ENCODE data around the gene SEMA3G. TPM values are rescaled to one million over a fixed set of nuclear protein-coding genes. Genes with fewer than 3 reads are reported as not detected.

SEMA3G gene
- total RNA-seq, 2 experiments from 2014 or later: 0.08 to 0.19 TPM

DNA sequence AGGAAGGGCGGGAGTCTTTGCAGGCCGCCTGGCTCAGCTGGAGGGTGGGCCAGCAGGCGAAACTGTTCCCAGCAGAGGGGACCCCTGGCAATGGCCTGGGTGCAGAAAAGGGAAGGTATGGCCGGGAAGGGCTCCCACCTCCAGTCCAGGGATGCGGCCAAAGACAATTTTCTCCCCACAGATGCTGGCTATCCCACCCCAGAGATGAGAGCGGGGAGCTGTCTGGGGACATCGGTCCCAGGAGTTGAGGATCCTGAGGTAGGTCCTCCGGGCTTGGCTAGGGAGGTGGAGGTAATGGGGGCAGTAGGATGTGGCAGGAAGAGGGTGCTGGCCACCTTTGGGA is 1.7 kb downstream of the SEMA3G start:
- ChIA-PET CTCF (interaction anchor here (2.0 kb wide), 1 partner anchor 15 kb away, joined by 6 read pairs; no protein-coding TSS in a partner anchor), POLR2A (no interaction called here)

DNA sequence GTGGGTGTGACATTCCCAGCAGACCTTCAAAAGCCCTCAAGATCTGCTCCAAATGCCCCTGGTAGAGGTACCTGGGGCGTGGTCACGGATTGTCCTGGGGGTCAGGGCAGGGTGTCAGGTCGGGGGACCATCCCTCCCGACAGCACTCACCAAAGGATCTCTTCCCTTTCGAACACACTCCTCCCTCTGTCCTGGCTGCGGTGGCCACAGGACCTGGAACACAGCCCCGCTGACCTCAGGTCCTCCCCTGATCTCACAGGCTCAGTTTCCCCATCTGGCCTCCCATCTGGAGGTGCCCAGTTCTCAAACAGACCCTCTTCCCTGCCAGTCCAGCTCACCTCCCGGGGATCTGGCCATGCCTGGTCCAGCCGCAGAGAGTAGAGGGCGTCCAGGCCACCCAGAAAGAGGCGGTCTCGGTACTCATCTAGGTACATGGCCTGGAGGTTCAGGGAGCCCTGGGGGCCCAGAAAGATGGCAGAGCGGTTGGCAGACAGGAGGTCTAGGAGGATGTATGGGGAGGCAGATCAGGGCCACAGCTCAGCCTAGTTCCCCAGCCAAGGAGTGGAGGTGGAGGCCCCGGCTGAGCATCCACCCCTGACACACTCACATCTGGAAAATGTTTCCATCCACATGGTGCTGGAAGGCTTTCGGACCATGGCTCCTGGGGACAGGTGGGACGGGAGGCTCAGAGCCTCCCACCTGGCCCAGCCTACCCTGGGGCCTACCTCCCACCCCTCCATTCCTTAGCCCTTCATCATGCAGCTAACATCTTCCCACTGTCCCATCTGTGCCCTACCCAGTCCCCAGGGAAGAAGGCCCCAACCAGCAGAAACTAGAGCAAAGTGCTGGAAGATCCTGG is 2.3 kb downstream of the SEMA3G start:
- ChIA-PET CTCF (interaction anchor here (2.0 kb wide), 1 partner anchor 14 kb away, joined by 6 read pairs; no protein-coding TSS in a partner anchor), POLR2A (no interaction called here)

DNA sequence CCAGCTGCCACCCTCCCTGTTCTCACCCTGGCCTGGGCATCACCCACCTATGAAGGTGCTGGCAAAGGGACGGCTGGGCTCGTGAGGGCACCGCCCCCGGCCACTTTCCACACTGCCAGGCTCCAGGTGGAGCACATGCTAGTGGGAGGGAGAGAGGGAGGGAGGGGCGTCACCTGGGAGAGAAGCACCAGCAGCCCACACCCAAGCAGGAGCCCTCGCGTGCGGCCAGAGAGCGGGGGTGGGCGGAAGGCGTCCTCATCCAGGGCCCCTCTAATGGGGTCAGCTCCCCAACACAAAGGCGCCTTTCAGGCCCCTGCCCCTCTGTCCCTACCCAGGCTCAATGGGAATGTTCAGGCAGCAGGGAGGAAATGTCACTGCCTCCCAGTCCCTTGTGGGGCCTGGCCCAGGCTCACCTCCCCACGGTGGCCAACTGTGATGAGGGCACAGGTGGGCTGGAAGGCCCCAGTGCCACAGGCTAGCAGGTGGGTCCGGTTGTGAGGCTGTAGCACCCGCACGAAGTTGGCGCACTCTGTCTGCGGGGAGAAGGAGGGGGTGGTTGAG is 3.1 kb downstream of the SEMA3G start:
- POLR2A ChIA-PET: no interaction called here

DNA sequence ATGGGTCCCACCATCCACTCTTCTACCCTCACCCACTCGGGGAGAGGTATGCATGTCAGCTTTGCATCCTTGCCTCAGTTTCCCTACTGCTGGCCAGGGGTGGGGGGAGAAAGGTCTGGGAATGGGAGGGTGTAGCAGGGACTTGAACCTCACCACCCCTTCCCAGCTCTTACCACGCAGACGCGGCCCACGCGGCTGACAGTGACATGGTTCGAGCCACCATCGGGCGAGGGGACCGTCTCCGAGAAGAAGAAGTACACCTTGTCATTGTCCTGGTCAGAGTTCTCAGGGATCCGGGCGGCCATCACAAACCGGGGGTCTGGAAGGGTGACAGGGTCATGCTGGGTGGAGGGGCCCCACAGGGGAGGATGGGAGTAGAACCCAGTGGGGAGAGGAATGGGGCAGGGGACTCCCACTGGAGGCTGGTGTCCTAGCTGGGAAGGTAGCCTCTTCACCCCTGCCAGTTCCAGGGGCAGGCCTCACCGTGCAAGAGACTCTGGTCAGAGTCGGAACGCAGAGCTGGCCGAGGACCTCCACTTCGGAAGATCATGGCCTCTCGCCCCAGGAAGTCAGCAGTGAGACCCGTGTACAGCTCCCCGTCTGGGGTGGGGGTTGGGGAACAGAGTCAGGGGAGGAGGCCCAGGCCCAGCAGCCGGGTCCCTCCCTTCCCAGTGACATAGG is 3.7 kb downstream of the SEMA3G start:
- POLR2A ChIA-PET: no interaction called here
- CTCF ChIA-PET: no interaction called here

More for the DNA sequence above, 3.1 kb downstream of the SEMA3G start:
- CTCF ChIA-PET: interaction anchor here (2.0 kb wide), 1 partner anchor 14 kb away, joined by 6 read pairs; no protein-coding TSS in a partner anchor

DNA sequence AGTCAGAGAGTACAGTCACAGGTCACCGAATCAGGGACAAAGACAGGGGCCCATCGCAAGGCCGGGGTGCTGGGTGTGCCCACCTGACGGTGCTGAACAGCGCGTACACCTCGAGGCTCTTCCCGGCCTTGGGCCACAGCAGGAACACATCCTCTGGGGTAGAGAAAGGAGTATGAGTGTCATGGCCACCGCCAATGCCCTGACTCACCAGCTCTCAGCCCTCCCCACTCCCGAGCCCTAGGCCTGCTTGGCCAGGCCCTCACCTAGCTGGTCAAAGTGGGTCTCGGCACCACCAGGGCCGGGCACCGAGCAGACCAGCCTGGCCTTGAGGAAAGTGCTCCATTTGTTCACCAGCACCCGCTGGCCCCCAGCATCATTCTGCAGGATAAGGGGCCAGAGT is 4.2 kb downstream of the SEMA3G start:
- CTCF ChIA-PET: no interaction called here
- POLR2A ChIA-PET: no interaction called here

DNA sequence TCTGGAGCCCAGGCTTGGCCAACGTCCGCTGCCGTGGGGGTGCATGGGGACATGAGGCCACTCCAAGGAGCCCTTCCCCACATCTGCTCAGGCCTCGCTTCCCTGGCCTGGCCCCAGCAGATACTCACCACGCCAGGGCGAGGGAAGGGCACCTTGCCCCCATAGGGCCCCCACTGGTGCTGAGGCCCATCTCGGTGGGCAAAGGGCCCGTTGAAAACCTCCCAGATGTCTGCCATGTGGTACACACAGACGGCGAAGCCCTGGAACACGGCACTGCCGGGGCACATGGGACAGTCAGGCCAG is 4.7 kb downstream of the SEMA3G start:
- CTCF ChIA-PET: no interaction called here
- POLR2A ChIA-PET: no interaction called here

DNA sequence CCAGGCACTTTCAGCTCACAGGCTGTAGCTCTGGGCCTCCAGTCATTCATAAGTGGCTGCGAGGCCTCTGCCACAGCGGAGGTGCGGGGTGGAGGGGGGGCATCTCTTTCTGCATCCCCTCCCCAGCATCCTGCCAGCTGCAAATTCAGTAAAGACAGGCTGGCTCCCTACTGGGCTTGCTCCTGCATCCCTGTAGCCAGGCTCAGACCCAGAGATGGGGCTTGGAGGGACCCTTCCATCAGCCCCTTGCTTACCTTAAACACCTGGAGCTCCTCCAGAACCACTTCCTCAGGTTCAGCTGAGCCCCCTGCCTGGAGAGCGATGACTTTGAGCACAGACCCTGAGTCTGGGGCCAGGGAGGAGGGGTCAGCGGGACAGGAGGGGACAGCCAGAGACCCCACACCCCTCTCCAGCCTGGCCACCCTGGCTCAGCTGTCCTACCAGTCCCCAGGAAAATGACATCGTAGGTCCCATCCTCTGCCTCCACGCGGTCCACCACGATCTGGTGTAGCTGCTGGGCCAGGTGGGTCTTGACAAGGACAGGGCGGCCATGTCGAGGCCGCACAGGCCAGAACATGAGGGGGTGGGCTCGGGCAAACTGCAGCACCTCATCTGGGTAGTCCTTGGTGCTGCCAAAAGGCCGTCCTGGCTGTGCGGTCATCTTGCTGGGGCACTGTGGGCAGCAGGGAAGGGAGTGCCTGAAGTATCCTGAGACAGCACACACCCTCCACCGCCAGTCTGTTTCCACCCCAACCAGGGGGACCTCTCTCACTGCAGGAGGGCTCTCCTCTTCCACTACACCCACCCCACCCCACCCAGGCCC is 5.3 kb downstream of the SEMA3G start:
- ChIA-PET CTCF (interaction anchor here (0.6 kb wide), 2 partner anchors 21 to 97 kb away, joined by 3 read pairs; no protein-coding TSS in a partner anchor), POLR2A (no interaction called here)

DNA sequence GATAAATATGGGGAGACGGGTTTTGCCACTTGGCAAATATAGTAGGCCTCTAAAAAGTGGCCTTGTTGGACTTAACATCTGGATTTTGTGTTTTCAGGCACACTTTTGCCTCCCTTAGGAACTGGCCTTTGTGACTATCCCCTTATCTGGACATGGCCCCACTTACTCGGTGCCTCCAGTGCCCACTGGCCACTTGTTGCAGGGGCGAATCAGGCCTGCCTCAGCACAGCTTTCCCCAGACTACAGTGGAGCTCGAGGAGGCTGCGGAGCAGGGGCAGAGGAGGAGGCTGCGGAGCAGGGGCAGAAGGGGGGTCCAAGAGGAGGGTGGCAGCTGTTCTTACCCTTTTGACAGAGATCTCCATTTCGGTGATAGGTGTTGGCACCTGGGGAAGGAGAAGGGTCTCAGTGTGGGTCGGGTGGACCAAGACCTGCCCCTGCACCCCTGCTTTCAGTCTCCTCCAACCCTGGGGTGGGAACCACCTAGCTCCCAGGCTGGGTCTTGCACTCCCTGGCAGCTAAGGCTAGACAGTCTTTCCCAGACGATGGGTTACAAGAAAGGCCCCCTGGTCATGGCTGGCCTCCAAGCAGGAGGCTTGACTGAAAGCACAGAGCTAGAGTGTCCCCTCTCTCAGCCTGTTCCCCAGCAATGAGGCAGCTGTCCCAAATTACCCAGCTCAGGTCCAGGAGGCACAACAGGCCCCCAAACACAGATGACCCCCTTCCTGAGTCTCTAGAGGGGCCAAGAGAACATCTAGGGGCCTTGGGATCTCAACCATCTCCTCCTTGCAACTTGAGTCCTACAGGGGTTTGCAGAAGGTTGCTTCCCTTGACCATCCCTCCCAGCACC is 6.1 kb downstream of the SEMA3G start:
- CTCF ChIA-PET: interaction anchor here (0.6 kb wide), 1 partner anchor 22 kb away, joined by 3 read pairs; no protein-coding TSS in a partner anchor
- POLR2A ChIA-PET: no interaction called here

DNA sequence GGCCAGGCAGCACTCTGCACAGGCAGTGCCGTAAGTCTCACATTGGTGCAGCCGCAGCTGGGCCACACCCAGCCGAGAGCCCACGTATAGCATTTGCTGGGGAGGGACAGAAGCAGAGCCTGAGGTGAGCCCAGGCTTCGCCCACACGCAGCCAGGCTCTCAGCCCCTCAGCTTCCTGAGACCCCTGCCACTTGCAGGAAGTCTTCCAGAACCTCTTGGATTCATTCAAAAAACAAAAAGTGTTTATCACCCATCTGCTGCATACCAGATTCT is 6.9 kb downstream of the SEMA3G start:
- CTCF ChIA-PET: no interaction called here
- POLR2A ChIA-PET: no interaction called here

DNA sequence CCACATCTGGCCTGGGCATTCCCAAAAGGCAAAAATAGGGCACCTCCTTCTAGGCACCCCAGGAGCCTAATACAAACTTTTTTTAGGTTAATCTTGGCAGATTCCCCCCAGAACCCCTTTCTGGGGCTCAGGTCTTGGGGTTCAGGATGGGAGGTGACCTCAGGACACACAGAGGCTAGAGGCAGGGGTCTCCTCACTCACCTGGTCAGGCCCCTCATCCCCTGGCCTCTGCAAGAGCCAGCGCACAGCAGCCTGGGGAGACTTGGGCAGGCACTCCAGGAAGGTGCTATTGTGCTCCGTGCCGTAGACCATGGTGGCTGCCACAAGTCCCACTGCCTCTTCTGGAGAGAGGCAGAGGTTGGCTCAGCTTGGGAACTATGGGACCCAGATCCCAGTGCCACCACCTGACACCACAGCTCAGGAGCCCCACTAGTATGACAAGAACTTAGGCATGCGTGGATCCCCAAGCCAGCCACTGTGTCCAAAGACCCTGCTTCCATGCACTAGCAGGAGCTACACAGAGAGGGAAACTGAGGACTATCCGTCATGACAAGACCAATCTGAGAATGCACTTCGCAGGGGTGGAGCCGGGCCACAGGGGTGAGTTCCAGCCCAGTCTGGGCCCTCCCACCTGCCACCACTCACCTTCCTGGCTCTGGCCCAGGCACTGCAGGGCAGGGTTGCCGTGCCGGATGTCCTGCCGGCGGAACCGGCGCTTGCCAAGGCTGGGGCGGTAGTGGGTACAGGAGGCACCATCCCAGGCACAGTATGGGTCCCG is 7.4 kb downstream of the SEMA3G start:
- POLR2A ChIA-PET: no interaction called here
- CTCF ChIA-PET: no interaction called here

DNA sequence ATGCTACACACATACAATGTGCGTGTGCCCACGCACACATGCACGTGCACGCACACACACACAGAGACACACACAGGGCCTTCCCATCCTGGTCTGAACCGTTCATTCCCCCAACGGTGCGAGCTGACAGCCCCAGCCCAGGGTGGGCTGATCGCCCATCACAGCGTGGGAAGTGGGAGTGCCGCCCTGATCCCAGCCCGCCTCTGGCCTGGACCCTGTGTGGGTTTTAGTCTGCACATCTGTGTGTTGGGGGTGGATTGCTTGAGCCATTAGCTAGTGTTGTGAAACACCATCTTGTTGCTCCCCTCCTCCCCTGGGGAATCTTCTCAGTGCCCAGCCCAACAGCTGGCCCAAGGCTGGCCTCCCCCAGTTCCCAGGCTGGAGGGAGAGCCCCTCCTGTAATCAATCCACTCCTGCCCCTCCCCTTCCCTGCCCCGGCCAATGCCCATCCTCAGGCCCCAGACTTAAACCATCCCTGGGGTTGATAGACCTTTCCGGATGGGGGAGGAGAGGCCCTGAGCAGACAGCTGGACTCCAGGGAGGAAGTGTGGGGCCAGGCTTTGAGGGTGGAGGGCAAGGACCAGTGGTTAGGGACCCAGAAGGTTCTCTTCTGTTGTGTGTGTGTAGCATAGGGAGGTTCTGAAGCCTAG is 8.3 kb downstream of the SEMA3G start:
- CTCF ChIA-PET: interaction anchor here (0.6 kb wide), 1 partner anchor 9 kb away, joined by 3 read pairs; no protein-coding TSS in a partner anchor
- POLR2A ChIA-PET: no interaction called here

DNA sequence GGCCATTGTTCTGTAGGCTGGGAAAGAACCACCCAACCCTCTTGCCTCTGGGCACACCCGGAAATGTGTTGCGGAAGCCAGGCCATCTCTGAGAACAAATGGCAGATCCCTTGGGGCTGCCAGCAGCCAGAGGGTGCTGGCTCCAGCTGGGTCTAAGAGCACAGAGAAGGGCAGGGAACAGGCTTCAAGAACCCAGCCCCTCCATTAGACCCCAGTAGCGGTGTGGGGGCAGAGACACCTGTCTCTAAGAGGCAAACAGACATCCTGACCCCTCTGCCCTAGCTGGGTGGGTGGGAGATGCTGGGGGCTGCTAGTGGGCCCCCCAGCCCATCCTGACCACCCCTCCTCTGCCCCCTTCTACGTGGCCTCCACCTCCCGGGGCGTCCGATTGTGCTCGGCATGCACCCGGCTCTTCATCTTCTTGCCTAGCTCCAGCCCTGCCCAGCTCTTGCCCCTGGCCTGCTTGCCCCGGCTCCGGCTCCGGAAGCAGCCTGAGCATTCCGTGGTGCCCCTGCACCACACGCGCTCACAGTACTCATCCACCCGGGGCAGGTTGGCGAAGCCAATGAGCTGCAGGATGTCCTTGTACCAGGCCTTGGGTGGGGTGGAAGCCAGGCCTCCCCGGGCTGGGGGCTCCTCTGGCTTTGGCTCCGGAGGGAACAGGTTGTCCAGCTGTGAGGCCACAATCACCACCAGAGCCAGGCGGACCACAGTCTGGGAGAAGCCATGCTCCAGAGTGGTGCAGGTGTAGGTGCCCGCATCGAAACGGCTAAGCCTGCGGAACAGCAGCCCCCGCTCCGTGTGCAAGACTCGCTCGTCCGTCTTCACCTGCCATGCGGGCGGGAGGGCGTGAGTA is 9.4 kb downstream of the SEMA3G start:
- POLR2A ChIA-PET: no interaction called here
- CTCF ChIA-PET: interaction anchor here (1.6 kb wide), 1 partner anchor 11 kb away, joined by 9 read pairs; the partner anchor contains the start of gene SEMA3G

DNA sequence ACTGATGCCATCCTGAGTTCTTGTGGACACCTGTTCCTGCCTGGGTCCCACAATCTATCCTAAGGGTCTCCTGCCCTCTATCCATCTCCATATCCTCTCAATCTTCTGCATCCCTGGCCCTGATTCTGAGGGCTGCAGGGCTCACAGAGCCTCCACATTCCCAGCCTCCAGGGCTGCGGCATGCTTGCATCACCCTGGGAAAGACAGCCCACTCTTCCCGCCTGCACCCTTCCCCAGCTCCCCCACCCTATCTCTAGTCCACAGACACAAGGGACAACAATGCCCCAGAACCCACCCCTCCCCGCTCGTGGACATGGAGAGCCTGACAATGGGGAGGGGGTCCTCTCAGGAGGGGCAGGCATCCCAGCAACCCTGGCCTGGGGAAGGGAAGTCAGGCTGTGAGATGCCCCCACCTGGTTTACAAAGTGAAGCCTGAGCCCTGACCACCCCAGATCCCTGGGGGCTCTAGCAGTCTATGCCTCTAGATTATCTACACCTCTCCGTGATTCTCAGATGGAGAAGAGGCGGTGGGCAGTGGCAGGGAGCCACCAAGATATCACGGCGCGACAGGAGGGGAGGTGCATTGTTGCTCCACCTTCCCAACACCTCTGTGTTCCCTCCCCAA is 10.3 kb downstream of the SEMA3G start:
- POLR2A ChIA-PET: no interaction called here
- CTCF ChIA-PET: interaction anchor here (1.3 to 2.1 kb wide), 3 partner anchors 12 to 22 kb away, joined by 3 to 9 read pairs (median 9); partner anchors contain the start of gene SEMA3G

DNA sequence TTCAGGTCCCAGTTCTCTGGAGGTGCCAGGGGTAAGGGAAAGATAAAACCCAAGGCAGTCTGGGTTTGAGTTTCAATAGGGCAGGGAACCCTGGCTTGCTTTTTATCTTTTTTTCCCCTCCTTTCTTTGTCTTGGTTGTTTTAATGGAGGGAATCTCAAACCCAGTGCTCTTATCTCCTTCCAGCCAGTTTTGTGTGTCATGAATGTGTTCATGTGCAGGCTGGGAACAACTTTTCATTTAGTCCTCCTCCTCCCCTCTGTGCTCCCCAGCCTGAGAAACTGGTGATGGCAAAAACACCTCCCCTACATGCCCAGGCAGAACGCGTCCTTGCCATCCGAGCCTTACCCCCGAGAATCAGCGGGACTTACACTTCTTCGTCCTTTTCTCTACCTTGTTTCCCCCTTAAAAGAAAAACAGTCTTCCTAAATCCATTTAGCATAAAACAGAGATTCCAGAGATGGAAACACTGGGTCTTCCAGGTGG is 10.9 kb downstream of the SEMA3G start:
- ChIA-PET POLR2A (no interaction called here), CTCF (interaction anchor here (1.3 to 3.1 kb wide), 3 partner anchors 12 to 21 kb away, joined by 3 to 22 read pairs (median 9); partner anchors contain the start of gene SEMA3G)

DNA sequence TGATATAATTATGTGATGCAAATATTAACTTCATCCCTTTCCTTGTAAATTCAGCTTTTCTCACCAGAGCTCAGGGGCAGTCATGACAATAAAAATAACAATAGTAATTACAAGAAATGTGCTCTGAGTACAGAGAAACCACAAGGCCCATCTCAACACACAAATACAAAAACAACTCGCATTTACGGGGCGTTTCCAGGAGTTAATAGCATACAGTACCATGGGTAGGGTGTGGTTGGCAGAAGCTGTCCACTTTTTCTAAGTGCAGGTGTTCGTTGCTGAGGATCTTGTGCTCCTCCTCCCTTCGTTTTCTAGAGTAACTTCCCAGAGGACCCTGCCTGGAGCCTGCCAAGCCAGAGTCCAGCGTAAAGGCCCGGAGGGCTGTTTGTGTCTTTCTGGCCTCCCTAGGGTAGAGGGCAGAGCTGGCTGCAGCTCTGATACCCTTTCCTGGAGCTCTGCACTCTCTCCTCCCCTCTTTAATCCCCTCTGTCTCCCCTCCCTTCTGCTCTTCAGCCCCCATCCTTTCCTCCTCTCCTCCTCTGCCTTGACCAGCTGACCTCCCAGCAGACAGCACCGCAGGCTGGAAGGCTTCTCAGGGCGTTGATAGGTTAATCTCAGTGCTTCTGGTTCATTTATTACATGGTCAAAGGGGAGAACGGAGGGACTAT is 11.4 kb downstream of the SEMA3G start:
- POLR2A ChIA-PET: interaction anchor here (0.7 kb wide), 1 partner anchor 100 kb away, joined by 3 read pairs; no protein-coding TSS in a partner anchor
- CTCF ChIA-PET: interaction anchor here (1.3 to 3.1 kb wide), 3 partner anchors 13 to 21 kb away, joined by 3 to 22 read pairs (median 9); partner anchors contain the start of gene SEMA3G

Measured in activated CD8-positive, alpha-beta memory T cell treated with anti-CD3 and anti-CD28 coated beads for 36 hours (primary cell).